NCI-H446 (cell line): ENCODE data around the gene PRDM12.

Experiments
- DNase-seq, 2 experiments: peaks; one replicate each; lab custom pipeline; 2025; lab: John Stamatoyannopoulos, UW

The PRDM12 gene

DNA sequence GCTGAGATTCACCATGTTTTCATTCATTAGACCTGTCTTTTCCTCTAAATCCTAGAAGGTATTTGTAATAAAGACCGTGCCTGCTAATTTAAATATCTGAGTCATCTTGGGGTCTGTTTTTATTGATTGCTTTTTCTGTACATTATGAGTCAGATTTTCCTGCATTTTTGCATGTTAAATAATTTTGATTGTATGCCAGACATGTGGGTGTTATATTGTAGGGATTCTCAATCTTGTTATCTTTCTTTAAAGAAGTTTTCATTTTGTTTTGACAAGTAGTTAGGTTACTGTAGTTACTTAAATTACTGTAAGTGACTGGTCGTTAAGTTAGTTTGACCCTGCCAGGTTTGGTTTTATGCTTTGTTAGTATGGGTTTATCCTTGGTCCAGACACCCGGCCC is 64.3 kb downstream of the PRDM12 start:
- DNase-seq: no peak

DNA sequence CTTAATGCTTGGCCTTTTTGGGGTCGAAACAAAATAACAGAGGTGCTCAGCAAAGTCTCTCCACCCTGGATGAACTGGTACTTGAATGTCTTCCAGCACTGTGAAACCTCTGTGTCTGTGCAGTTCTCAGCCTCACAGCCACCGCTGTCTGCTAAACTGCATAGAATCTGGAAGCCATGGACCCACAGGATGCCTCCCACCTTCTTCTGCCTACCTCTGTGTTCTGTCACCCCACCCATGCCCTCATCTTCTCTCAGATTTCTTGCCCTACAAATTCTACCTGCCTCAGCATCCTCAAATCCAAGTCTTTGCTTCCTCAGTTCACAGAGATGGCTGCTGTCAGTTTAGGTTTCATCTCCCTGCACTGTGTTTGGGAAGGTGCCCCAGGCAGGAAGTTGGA is 64.8 kb downstream of the PRDM12 start:
- DNase-seq: no peak

DNA sequence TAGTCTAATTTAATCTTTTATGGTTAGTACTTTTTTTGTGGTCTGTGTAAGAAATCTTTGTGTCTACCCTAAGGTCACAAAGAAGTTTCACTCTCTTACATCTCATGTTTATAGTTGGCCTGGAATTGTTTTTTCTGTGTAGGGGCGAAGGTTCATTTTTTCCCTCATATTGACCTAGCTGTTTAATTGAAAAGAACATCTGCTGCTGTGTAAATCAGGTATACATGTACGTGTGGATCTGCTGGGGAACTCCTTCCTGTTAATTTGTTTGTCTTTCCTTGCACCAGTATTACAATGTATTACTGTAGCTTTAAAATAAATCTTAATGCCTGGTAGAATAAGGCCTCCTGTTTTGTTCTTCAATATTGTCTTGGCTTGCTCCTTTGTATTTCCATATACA is 67.0 kb downstream of the PRDM12 start:
- no peak for DNase-seq

DNA sequence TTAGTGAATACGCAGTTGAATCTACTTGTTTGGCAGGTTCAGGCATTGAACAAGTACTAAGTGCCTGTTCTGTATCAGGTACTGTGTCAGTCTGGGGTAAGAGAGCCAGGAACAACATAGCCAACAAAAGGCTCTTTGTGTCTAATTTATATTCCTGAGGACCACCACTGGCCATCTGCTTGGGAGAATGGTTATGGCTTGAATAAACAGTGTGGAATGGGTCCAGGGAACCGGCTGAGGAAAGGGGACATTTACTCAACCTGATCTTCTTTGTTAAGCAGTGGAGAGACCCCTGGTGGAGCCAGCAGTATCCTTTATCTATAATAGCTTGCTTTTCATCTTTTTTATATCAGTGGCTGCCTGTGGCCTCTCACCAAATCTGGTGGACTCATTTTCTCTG is 67.7 kb downstream of the PRDM12 start:
- no peak for DNase-seq
